GM23248 (cell line): ENCODE data around the gene CTBP2. TPM values are rescaled to one million over a fixed set of nuclear protein-coding genes. Genes with fewer than 3 reads are reported as not detected.

ENCODE experiments used
- DNase-seq: peaks from one replicate; pipeline ENCODE4 v3.0.0-alpha.2; 2015
- H2AFZ ChIP-seq: fragments of 200-600 bp; sonication (generic); 2 replicates; pipeline ENCODE4 v1.6.1; 2016; ENCODE audit warnings: antibody characterized with exemption
- H3F3A ChIP-seq: fragments of 200-600 bp; sonication (generic); 2 replicates; pipeline ENCODE4 v1.6.1; 2016; ENCODE audit warnings: mild to moderate bottlenecking, antibody characterized with exemption, mixed run types; ENCODE audit not compliant: insufficient read depth
- H3K27ac ChIP-seq: fragments of 200-600 bp; sonication (generic); 2 replicates; pipeline ENCODE4 v1.5.1; 2016; ENCODE audit warnings: mild to moderate bottlenecking
- H3K27me3 ChIP-seq: fragments of 200-600 bp; sonication (generic); replicated peaks from 2 replicates; pipeline ENCODE4 v1.6.1; 2016; ENCODE audit warnings: mild to moderate bottlenecking; ENCODE audit not compliant: insufficient read depth
- H3K36me3 ChIP-seq: fragments of 200-600 bp; sonication (generic); 2 replicates; pipeline ENCODE4 v1.6.1; 2016; ENCODE audit warnings: low read depth, mild to moderate bottlenecking
- H3K4me1 ChIP-seq: fragments of 200-600 bp; sonication (generic); 2 replicates; pipeline ENCODE4 v1.6.1; 2016; ENCODE audit warnings: mild to moderate bottlenecking; ENCODE audit not compliant: insufficient read depth
- H3K4me2 ChIP-seq: fragments of 200-600 bp; sonication (generic); one replicate; pipeline ENCODE4 v1.6.1; 2016; ENCODE audit warnings: mild to moderate bottlenecking; ENCODE audit not compliant: unreplicated experiment
- H3K4me3 ChIP-seq: fragments of 200-600 bp; sonication (generic); 2 replicates; pipeline ENCODE4 v1.5.1; 2016; ENCODE audit warnings: mild to moderate bottlenecking
- H3K79me2 ChIP-seq: fragments of 200-600 bp; sonication (generic); 2 replicates; pipeline ENCODE4 v1.6.1; 2016; ENCODE audit warnings: mild to moderate bottlenecking; ENCODE audit not compliant: insufficient read depth
- H3K9ac ChIP-seq: fragments of 200-600 bp; sonication (generic); 2 replicates; pipeline ENCODE4 v1.6.1; 2016; ENCODE audit warnings: mild to moderate bottlenecking
- H3K9me2 ChIP-seq: fragments of 200-600 bp; sonication (generic); 2 replicates; pipeline ENCODE4 v1.6.1; 2016; ENCODE audit warnings: mixed run types, mild to moderate bottlenecking, moderate library complexity; ENCODE audit not compliant: insufficient read depth
- H3K9me3 ChIP-seq: fragments of 200-600 bp; sonication (generic); one replicate; pipeline ENCODE4 v1.6.1; 2017; ENCODE audit warnings: low read depth
- H4K20me1 ChIP-seq: fragments of 200-600 bp; sonication (generic); 2 replicates; pipeline ENCODE4 v1.6.0; 2016; ENCODE audit not compliant: insufficient read depth
- EZH2 ChIP-seq: fragments of 200-600 bp; sonication (generic); IDR thresholded peaks from 2 replicates; pipeline ENCODE4 v1.6.1; 2018; ENCODE audit warnings: antibody characterized with exemption, mild to moderate bottlenecking; ENCODE audit not compliant: insufficient read depth, poor library complexity, severe bottlenecking
- EZH2phosphoT487 ChIP-seq: fragments of 200-600 bp; sonication (generic); IDR thresholded peaks from 2 replicates; pipeline ENCODE4 v1.6.1; 2018; ENCODE audit warnings: antibody characterized with exemption, moderate library complexity, mild to moderate bottlenecking, low read depth; ENCODE audit not compliant: insufficient read depth
- WGBS, 2 experiments: methylation state at CpG; one replicate each; pipeline ENCODE4 v1.1.6; 2015 to 2017; ENCODE audit warnings: low lambda C conversion rate in 2 of 2, low coverage in 1 of 2; ENCODE audit errors: missing lambda C conversion rate in 2 of 2; 5-methylcytosine and 5-hydroxymethylcytosine counted together
- in situ Hi-C: fragments of 300-500 bp; cut with MboI; formaldehyde crosslinking; loops from 2 replicates; pipeline ENCODE4 v1.15.0; 2020
- polyA plus RNA-seq: library from polyadenylated mRNA; unstranded; fragments of >200 nt; fragmentation: Nextera tagmentation; extraction: Ambion mirVana; gene quantifications from 2 replicates; pipeline ENCODE4 v1.2.1, GENCODE V29; 2016
- total RNA-seq: library from RNA; depleted of rRNA; stranded (reverse); fragments of >200 nt; shearing (Covaris generic); gene quantifications from 2 replicates; pipeline ENCODE4 v1.2.3, GENCODE V29; 2014

CTBP2 gene
- total and polyA plus RNA-seq, 2 experiments from 2014 or later: 52.0 to 65.5 TPM

GRCh38 chr10:125066764-125067450, 93.5 kb downstream of the CTBP2 start:
- 86 to 89% methylated on average over 11 of the region's 11 CpGs for WGBS, 2 experiments
- DNase-seq: no peak
- H3K27ac ChIP-seq: no peak overlapping the region
- H3F3A ChIP-seq: peaks cover 32% of the 10 kb centered on the region
- in situ Hi-C loops: no loop called here
- H3K36me3 ChIP-seq: no peaks in the 10 kb centered on the region
- H3K4me3 ChIP-seq: no peak overlapping the region
- H3K9me2 ChIP-seq: no peaks in the 10 kb centered on the region
- H2AFZ ChIP-seq: no peak overlapping the region
- H4K20me1 ChIP-seq: peaks cover 7% of the 10 kb centered on the region; the same call in 1 of the 2 replicates
- H3K9ac ChIP-seq: no peak overlapping the region
- no peaks in the 10 kb centered on the region for H3K27me3 ChIP-seq
- peaks cover 99% of the 10 kb centered on the region for H3K79me2 ChIP-seq
- H3K4me2 ChIP-seq: no peak overlapping the region
- no peaks in the 10 kb centered on the region for H3K9me3 ChIP-seq
- peaks cover 20% of the 10 kb centered on the region for H3K4me1 ChIP-seq
- TF ChIP-seq EZH2phosphoT487 (no peak), EZH2 (no peak)

GRCh38 chr10:125064681-125065492, 95.5 kb downstream of the CTBP2 start:
- WGBS, 2 experiments: 73 to 78% methylated on average over 8 of the region's 8 CpGs

GRCh38 chr10:125063256-125063925, 97.0 kb downstream of the CTBP2 start:
- H3K4me2 ChIP-seq: no peak overlapping the region
- in situ Hi-C loops: no loop called here
- no peaks in the 10 kb centered on the region for H3K27me3 ChIP-seq
- no peak overlapping the region for H3K4me3 ChIP-seq
- H2AFZ ChIP-seq: no peak overlapping the region
- H3K79me2 ChIP-seq: peaks cover 92% of the 10 kb centered on the region
- TF ChIP-seq EZH2: no peak
- no peak for TF ChIP-seq EZH2phosphoT487
- DNase-seq: no peak
- H3K27ac ChIP-seq: no peak overlapping the region
- peaks cover 52% of the 10 kb centered on the region for H3F3A ChIP-seq
- H4K20me1 ChIP-seq: peaks cover 7% of the 10 kb centered on the region; the same call in 1 of the 2 replicates
- WGBS, 2 experiments: 91 to 92% methylated on average over 23 of the region's 23 CpGs
- no peaks in the 10 kb centered on the region for H3K9me2 ChIP-seq
- H3K9me3 ChIP-seq: no peaks in the 10 kb centered on the region
- no peaks in the 10 kb centered on the region for H3K36me3 ChIP-seq
- peaks cover 41% of the 10 kb centered on the region for H3K4me1 ChIP-seq
- no peak overlapping the region for H3K9ac ChIP-seq

More at GRCh38 chr10:125064681-125065492, 95.5 kb downstream of the CTBP2 start:
- Histone ChIP-seq H3K4me2 (peak overlapping the region; percentile 36), H3F3A (peaks cover 44% of the 10 kb centered on the region), H3K9me3 (no peaks in the 10 kb centered on the region), H3K4me1 (peaks cover 40% of the 10 kb centered on the region), H4K20me1 (peaks cover 7% of the 10 kb centered on the region; the same call in 1 of the 2 replicates), H3K4me3 (no peak overlapping the region), H3K9me2 (no peaks in the 10 kb centered on the region), H2AFZ (no peak overlapping the region), H3K9ac (peak overlapping the region; percentile 35; the same call in 1 of the 2 replicates), H3K27me3 (no peaks in the 10 kb centered on the region), H3K27ac (peak overlapping the region; percentile 66), H3K79me2 (peaks cover 92% of the 10 kb centered on the region), H3K36me3 (no peaks in the 10 kb centered on the region)
- peak; percentile 73 for DNase-seq
- in situ Hi-C loops: no loop called here
- TF ChIP-seq EZH2 (no peak), EZH2phosphoT487 (no peak)

GRCh38 chr10:125062914-125063230, 97.5 kb downstream of the CTBP2 start:
- no peak overlapping the region for H2AFZ ChIP-seq
- DNase-seq: no peak
- H3K9me2 ChIP-seq: no peaks in the 10 kb centered on the region
- no peaks in the 10 kb centered on the region for H3K9me3 ChIP-seq
- H3K4me3 ChIP-seq: no peak overlapping the region
- H3K9ac ChIP-seq: no peak overlapping the region
- H3K4me2 ChIP-seq: no peak overlapping the region
- 50 to 56% methylated on average over 9 of the region's 9 CpGs for WGBS, 2 experiments
- H3K79me2 ChIP-seq: peaks cover 92% of the 10 kb centered on the region
- peaks cover 52% of the 10 kb centered on the region for H3F3A ChIP-seq
- H3K4me1 ChIP-seq: peaks cover 43% of the 10 kb centered on the region
- H3K27me3 ChIP-seq: no peaks in the 10 kb centered on the region
- H4K20me1 ChIP-seq: peaks cover 7% of the 10 kb centered on the region; the same call in 1 of the 2 replicates
- in situ Hi-C loops: no loop called here
- no peaks in the 10 kb centered on the region for H3K36me3 ChIP-seq
- TF ChIP-seq EZH2phosphoT487 (no peak), EZH2 (no peak)
- H3K27ac ChIP-seq: no peak overlapping the region
